Subcutaneous abdominal adipose tissue (tissue), 5 donors: ENCODE results near the gene AFF1.

ENCODE experiments used
- H3K27ac ChIP-seq: one replicate; pipeline ENCODE4 v1.7.0; 2013; ENCODE audit warnings: low read depth, mild to moderate bottlenecking, inconsistent platforms, low read length, moderate library complexity
- H3K27me3 ChIP-seq, 5 donors: one replicate each; pipeline ENCODE4 v1.7.0; 2013; ENCODE audit warnings: low read length in 5 of 5, inconsistent platforms in 1 of 5; ENCODE audit not compliant: control insufficient read depth in 5 of 5, insufficient read depth in 4 of 5
- H3K36me3 ChIP-seq, 5 donors: one replicate each; pipeline ENCODE4 v1.7.0; 2013; ENCODE audit warnings: low read length in 5 of 5; ENCODE audit not compliant: control insufficient read depth in 5 of 5, insufficient read depth in 5 of 5
- H3K4me1 ChIP-seq, 5 donors: one replicate each; pipeline ENCODE4 v1.7.0; 2013; ENCODE audit warnings: low read length in 5 of 5, mild to moderate bottlenecking in 3 of 5, moderate library complexity in 1 of 5; ENCODE audit not compliant: control insufficient read depth in 5 of 5, insufficient read depth in 5 of 5
- H3K4me3 ChIP-seq, 5 donors: one replicate each; pipeline ENCODE4 v1.7.0; 2013; ENCODE audit warnings: low read length in 5 of 5, low read depth in 1 of 5
- H3K9ac ChIP-seq, 5 donors: one replicate each; pipeline ENCODE4 v1.7.0; 2013; ENCODE audit warnings: low read length in 5 of 5, mild to moderate bottlenecking in 4 of 5, moderate library complexity in 3 of 5
- H3K9me3 ChIP-seq, 5 donors: one replicate each; pipeline ENCODE4 v1.7.0; 2013; ENCODE audit warnings: low read length in 5 of 5; ENCODE audit not compliant: control insufficient read depth in 5 of 5
- donor health status: healthy.
- donor health status: healthy.
- donor health status: healthy.
- donor health status: healthy.
- donor health status: healthy.

The AFF1 gene

DNA sequence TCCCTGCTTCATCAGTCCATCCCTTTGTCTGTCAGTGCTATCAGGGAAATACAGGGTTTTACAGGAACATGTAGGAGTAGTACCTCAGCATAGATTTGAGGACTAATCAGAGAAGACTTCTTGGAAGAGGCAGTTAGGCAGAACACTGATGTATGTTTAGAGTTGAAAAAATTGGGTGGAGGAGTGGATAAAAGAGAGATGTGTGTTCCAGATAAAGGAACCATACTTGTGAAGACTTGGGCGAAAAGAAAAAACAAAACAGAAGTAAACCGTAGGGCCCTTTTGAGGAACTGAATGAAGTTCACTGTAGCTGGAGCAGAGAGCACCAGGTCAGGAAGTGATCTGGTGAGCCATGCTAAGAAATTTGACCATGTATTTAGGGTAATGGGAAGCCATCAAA is 32.3 kb downstream of the AFF1 start:
- H3K27me3 ChIP-seq, result no peaks in the 10 kb centered on the region
- H3K27ac ChIP-seq, result no peak overlapping the region
- no peaks in the 10 kb centered on the region for H3K36me3 ChIP-seq
- no peaks in the 10 kb centered on the region for H3K9me3 ChIP-seq
- no peak overlapping the region for H3K4me3 ChIP-seq
- peaks cover 0 to 39% (median 6%) of the 10 kb centered on the region in 5 donors for H3K4me1 ChIP-seq
- H3K9ac ChIP-seq, result no peak overlapping the region

DNA sequence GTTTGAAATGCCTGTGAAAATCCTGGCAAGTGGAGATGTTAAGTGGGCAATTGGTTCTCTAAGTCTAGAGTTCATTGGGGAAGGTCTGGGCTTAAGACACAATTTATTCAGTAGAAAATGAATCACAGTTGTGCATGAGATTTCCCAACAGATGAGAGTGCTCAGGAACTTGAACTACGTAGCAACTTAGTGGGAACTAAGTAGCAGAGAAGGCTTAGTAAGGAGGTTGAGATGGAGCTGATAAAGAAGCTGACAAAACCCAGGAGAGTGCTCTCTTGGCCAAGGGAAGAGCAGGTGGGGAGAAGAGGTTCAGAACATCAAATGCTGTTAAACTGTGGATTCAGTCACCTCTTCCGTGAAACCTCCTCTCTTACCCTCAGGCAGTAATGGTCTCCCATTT is 33.0 kb downstream of the AFF1 start:
- Histone ChIP-seq H3K27ac (no peak overlapping the region), H3K4me1 (peaks cover under 1 to 40% (median 9%) of the 10 kb centered on the region in 5 donors), H3K4me3 (no peak overlapping the region), H3K27me3 (no peaks in the 10 kb centered on the region), H3K36me3 (no peaks in the 10 kb centered on the region), H3K9me3 (no peaks in the 10 kb centered on the region), H3K9ac (no peak overlapping the region)

DNA sequence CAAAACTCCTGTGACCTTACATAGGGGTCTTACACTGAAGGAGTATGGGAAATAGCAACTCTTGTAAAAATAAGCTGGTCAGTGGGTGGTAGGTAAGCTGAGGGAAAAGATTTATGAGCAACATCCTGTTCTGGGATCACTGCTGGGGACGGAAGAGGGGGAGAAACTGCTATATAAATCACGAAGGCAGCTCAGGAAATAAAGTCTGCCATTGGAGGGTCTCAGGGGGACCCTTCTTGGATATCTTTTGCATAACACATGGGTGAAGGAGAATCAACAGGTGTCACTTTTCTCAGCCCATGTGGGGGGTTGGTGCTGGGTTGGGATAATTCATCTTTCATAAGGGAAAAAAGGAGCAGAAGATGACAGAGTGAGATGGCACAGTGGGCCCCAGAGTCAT is 33.7 kb downstream of the AFF1 start:
- H3K9ac ChIP-seq, result no peak overlapping the region
- H3K9me3 ChIP-seq, result no peaks in the 10 kb centered on the region
- no peaks in the 10 kb centered on the region for H3K27me3 ChIP-seq
- H3K36me3 ChIP-seq, result no peaks in the 10 kb centered on the region
- no peak overlapping the region for H3K4me3 ChIP-seq
- peaks cover 4 to 46% (median 15%) of the 10 kb centered on the region in 5 donors for H3K4me1 ChIP-seq
- H3K27ac ChIP-seq, result no peak overlapping the region

DNA sequence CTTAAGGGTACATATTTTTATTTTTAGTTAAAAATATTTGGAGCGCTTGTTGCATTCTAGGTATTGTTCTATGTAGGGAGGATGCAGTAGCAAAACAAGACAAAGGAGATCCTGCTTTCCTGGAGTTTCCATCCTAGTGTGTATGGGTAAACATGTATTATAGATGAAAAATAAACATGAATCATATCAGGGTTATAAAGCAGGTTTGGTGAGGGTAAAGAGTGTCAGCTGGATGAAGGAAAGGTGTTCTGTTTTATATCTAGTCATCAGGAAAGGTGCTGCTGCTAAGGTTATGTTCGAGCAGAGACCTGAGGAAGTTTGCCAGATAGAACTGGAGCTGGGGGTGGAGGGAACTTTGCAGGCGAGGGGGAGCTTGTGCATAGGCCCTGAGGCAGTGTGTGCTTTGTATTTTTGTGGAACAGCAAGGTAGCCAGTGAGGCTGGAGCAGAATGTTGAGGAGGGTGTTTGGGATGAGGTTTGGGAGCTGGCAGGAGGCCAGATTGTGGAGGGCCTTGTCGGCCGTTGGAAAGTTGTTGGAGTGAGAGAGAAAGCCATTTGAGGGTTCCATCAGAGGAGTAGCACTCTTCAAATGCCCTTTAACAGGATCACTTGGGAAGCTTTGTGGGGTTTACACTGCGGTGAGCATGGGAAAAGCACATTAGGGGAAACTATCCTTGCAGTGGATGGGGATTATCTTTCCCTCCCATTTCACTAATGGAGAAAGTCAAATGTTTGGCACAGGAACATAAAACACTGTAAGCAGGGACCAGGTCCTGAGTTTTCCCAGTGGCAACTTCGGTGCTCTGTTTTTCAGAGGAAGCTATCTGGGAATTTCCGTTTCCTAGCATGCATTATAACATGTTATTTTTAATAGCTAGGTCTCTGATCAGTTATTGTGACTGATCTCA is 35.9 kb downstream of the AFF1 start:
- Histone ChIP-seq H3K9me3 (no peaks in the 10 kb centered on the region), H3K27ac (no peak overlapping the region), H3K4me3 (peak overlapping the region in 1 of 5 donors; percentile 11), H3K4me1 (peaks cover 4 to 46% (median 15%) of the 10 kb centered on the region in 5 donors), H3K36me3 (no peaks in the 10 kb centered on the region), H3K27me3 (no peaks in the 10 kb centered on the region), H3K9ac (no peak overlapping the region)

DNA sequence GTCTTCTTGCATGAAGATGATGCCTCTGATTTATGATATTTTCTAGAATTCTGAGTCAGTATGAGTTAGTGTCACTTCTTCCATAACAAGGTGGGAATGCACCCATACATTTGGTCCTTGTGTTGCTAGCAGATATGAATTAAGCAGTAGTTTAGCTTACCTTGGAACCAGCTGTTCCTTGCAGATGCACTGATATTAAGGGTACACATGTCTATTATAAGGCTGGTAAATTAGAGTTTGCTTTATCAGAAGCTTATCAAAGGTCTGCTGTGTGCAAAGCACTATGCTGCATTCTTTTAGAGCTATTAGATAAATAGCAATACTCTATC is 36.5 kb downstream of the AFF1 start:
- no peak overlapping the region for H3K27ac ChIP-seq
- peaks cover 0 to 1% (median 0%) of the 10 kb centered on the region in 5 donors for H3K36me3 ChIP-seq
- no peaks in the 10 kb centered on the region for H3K27me3 ChIP-seq
- no peaks in the 10 kb centered on the region for H3K9me3 ChIP-seq
- H3K9ac ChIP-seq, result no peak overlapping the region
- H3K4me1 ChIP-seq, result peaks cover 4 to 46% (median 15%) of the 10 kb centered on the region in 5 donors
- no peak overlapping the region for H3K4me3 ChIP-seq

DNA sequence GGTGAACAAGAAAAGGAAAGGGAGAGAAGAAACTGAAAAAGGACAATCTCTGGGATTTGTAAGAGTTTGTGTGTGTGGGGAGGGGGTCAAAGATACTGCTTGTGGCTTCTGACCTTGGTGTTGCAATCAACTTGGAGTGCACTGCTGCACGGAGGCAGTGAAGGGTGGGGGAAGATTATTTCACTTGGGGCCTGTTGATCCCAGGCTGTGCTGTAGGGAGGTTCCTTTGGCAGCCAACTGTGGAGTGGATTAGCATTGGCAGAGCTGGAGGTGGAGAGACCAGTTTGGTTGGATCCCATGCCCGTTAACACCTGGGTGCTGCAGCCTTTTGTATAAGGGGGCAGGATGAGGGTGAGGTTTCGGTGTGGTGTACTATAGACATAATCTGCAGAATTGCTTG is 38.2 kb downstream of the AFF1 start:
- no peak overlapping the region for H3K27ac ChIP-seq

DNA sequence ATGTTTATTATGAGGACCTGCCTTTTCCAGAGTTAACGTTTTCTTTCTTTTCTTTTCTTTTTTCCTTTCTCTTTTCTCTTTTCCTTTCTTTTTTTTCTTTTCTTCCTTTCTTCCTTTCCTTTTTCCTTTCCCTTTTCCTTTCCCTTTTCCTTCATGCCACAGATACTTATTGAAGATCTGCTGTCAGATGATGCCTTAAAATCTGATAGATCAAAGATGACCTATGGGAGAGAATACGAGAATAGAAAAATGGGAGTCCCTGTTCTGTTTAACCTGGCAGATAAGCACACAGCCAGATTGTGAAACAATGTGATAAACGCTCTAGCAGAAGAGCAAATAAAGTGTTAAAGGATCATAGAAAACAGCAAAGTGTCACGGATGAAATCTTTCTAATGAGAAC is 38.9 kb downstream of the AFF1 start:
- Histone ChIP-seq H3K4me3 (no peak overlapping the region), H3K4me1 (peaks cover 4 to 36% (median 15%) of the 10 kb centered on the region in 5 donors), H3K36me3 (peaks cover 0 to 3% (median 0%) of the 10 kb centered on the region in 5 donors), H3K9ac (no peak overlapping the region), H3K9me3 (no peaks in the 10 kb centered on the region), H3K27me3 (no peaks in the 10 kb centered on the region), H3K27ac (no peak overlapping the region)

More for the DNA sequence above, 38.2 kb downstream of the AFF1 start:
- Histone ChIP-seq H3K4me1 (peaks cover 4 to 43% (median 15%) of the 10 kb centered on the region in 5 donors), H3K27me3 (no peaks in the 10 kb centered on the region), H3K36me3 (peaks cover 0 to 3% (median 0%) of the 10 kb centered on the region in 5 donors), H3K9ac (peak overlapping the region in 1 of 5 donors; percentile 7), H3K4me3 (no peak overlapping the region), H3K9me3 (no peaks in the 10 kb centered on the region)

DNA sequence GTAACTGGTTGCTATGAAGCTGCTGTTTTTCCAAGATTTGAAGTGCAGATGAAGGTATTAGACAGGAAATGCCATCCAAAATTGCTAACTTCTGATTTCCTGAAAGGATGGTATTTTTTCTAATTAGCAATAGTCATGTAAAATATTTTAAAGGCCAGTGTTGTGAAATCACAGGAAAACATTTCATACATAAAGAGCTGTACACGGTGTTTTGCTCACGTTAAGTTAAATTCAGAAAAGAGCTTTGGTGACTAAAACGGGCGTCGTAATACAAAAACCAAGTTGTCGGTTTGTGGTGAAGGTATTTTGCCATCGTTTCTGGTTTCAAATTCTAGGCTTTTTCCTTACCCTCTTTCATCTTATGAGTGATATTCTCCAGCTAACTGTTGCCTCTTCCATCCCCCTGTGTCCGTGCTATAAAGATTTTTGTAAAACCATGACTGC is 39.8 kb downstream of the AFF1 start:
- Histone ChIP-seq H3K9me3 (no peaks in the 10 kb centered on the region), H3K27ac (no peak overlapping the region), H3K27me3 (no peaks in the 10 kb centered on the region), H3K4me1 (peaks cover 4 to 34% (median 15%) of the 10 kb centered on the region in 5 donors), H3K4me3 (no peak overlapping the region), H3K36me3 (peaks cover 0 to 3% (median 0%) of the 10 kb centered on the region in 5 donors), H3K9ac (no peak overlapping the region)

DNA sequence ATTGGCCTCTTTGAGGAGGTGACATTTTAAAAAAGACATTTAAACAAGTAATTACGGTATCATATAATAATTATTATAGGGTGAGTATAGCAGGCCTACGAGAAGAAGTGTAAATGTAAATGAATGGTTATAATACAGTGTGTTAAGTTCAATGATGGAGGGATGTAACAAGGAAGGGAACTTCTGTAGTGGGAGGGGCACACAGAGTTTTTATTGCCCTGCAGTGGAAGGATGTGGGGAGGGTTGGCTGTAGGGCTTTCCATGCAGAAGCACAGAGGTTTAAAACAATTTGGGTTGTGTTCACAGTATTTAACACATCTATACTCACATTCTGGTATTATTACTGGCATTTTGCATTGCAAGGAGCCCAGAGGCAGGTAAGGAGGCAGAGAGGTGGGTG is 41.1 kb downstream of the AFF1 start:
- H3K27me3 ChIP-seq, result no peaks in the 10 kb centered on the region
- H3K27ac ChIP-seq, result no peak overlapping the region
- peaks cover 4 to 23% (median 15%) of the 10 kb centered on the region in 5 donors for H3K4me1 ChIP-seq
- H3K9me3 ChIP-seq, result no peaks in the 10 kb centered on the region
- H3K36me3 ChIP-seq, result peaks cover 0 to 3% (median 0%) of the 10 kb centered on the region in 5 donors
- no peak overlapping the region for H3K4me3 ChIP-seq
- no peak overlapping the region for H3K9ac ChIP-seq

DNA sequence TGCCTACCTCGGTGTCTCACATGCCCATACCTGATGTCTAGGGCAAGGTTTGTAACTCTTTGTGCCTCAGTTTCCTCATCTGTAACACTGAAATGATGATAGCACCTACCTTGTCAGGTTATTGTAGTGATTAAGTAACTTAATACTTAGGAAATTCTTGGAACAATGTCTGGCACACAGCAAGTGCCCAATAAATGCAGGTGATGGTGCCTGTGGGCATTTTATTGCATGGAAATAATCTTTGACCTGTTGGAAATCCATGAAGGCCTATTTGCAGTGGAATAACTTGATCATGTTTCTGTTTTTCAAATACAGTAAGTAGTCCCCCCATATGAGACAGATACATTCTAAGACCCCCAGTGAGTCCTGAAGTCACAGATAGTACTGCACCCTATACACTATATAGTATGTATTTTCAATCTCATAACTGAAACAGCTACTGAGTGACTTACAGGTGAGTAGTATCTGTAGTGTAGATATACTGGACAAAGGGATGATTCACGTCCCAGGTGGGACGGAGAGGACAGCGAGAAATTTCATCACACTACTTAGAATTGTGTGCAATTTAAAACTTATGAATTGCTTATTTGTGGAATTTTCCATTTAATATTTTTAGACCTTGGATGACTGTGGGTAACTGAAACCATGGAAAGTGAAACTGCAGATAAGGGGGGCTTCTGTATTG is 42.1 kb downstream of the AFF1 start:
- no peaks in the 10 kb centered on the region for H3K9me3 ChIP-seq
- H3K4me3 ChIP-seq, result no peak overlapping the region
- H3K27ac ChIP-seq, result no peak overlapping the region

More for the DNA sequence above, 42.1 kb downstream of the AFF1 start:
- Histone ChIP-seq H3K9ac (no peak overlapping the region), H3K36me3 (peaks cover 0 to 3% (median 0%) of the 10 kb centered on the region in 5 donors), H3K27me3 (no peaks in the 10 kb centered on the region), H3K4me1 (peaks cover 4 to 16% (median 10%) of the 10 kb centered on the region in 5 donors)
